Measurements from ENCODE around the gene SERTAD1. TPM values are rescaled to one million over a fixed set of nuclear protein-coding genes. Genes with fewer than 3 reads are reported as not detected.

The SERTAD1 gene
- total RNA-seq, 1 experiment from 2014 or later, result 8.6 TPM

DNA sequence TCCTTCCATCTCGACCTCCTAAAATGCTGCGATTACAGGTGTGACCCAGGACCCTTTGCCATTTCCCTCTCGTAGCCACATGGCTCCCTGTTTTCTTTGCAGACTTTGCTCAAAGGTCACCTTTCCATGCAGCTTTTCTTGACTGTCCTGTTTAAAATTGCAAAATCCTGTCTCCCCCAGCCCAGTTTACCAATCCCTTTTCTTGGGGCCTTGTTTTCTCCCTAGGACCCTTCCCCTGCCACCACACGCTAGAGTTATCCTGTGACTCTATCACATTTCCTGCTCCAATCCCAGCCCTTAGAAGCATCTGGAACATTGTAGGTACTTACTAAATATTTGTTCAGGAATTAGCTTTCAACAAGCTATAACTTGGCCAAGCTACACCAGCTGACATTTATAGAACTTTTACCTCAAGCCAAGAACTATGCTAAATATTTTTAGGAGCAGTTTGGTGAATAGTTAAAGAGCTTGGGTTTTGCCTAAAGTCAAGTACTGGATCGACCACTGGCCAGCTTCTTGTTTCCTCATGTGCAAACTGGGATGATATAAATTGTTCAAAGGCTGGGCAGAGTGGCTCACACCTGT lies 27.5 kb upstream of the SERTAD1 start:
- DNase-seq, result peak; percentile 69 to 77
- CTCF ChIA-PET, result interaction anchor here (0.6 to 2.7 kb wide), 10 partner anchors 10 to 150 kb away, joined by 3 to 34 read pairs (median 8); partner anchors contain the start of genes BLVRB, PRX and SERTAD1
- Mint-ChIP-seq H3K27me3 (ENCODE audit: insufficient read depth, unreplicated experiment) (no peaks in the 10 kb centered on the region), H3K4me1 (ENCODE audit: low read depth, unreplicated experiment) (peaks cover 17% of the 10 kb centered on the region), H3K4me3 (ENCODE audit: unreplicated experiment) (peak overlapping the region; percentile 55), H3K9me3 (ENCODE audit: unreplicated experiment) (no peaks in the 10 kb centered on the region), H3K36me3 (ENCODE audit: insufficient read depth, unreplicated experiment) (peaks cover 39% of the 10 kb centered on the region), H3K27ac (ENCODE audit: unreplicated experiment) (peak overlapping the region; percentile 84)
- H3K27me3 ChIP-seq (replicated peaks; ENCODE audit: control insufficient read depth, insufficient read depth, low read length), result no peaks in the 10 kb centered on the region
- H3K4me1 ChIP-seq, result peaks cover 18% of the 10 kb centered on the region
- intact Hi-C loops (cut with micrococcal nuclease; ENCODE audit: unreplicated experiment), result loop anchor here (1.0 kb wide), 1 partner anchor 11 kb away; no protein-coding TSS in a partner anchor
- no peak overlapping the region for H3K4me3 ChIP-seq (ENCODE audit: low read depth, low read length)
- TF ChIP-seq, protein P1, sequence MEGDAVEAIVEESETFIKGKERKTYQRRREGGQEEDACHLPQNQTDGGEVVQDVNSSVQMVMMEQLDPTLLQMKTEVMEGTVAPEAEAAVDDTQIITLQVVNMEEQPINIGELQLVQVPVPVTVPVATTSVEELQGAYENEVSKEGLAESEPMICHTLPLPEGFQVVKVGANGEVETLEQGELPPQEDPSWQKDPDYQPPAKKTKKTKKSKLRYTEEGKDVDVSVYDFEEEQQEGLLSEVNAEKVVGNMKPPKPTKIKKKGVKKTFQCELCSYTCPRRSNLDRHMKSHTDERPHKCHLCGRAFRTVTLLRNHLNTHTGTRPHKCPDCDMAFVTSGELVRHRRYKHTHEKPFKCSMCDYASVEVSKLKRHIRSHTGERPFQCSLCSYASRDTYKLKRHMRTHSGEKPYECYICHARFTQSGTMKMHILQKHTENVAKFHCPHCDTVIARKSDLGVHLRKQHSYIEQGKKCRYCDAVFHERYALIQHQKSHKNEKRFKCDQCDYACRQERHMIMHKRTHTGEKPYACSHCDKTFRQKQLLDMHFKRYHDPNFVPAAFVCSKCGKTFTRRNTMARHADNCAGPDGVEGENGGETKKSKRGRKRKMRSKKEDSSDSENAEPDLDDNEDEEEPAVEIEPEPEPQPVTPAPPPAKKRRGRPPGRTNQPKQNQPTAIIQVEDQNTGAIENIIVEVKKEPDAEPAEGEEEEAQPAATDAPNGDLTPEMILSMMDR (IDR thresholded peaks at IDR 0.05; ENCODE audit: insufficient read depth in 1 of 2, low read depth in 1 of 2, low read length in 1 of 2, severe bottlenecking in 1 of 2, unreplicated experiment in 1 of 2), result no peak
- BruUV-seq (replicated peaks), result no TSS peak
- H3K9me3 ChIP-seq, result no peaks in the 10 kb centered on the region
- POLR2A ChIA-PET, result interaction anchor here (0.5 to 2.1 kb wide), 12 partner anchors 8 to 343 kb away, joined by 3 to 26 read pairs (median 8); partner anchors contain the start of genes BLVRB, SERTAD1, SERTAD3 and SPTBN4
- peaks cover 3% of the 10 kb centered on the region for H3K36me3 ChIP-seq (ENCODE audit: control insufficient read depth, insufficient read depth, low read length)

DNA sequence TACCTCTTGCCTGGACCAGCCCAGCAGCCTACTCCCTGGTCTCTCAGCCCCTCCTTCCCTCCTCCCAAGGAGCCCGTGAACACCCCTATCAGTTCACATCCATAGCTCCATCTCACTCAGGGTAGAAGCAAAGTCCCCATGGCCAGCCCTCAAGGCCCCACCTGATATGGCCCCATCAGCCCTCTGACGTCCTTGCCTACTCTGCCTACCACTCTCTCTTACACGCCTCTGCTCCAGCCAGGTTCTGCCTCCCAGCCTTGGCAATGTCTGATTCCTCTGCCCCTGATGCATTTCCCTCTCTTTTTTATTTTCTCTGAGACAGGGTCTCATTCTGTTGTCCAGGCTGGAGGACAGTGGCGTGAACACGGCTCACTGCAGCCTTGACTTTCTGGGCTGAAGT lies 26.2 kb upstream of the SERTAD1 start:
- Histone ChIP-seq H3K9me3 (no peaks in the 10 kb centered on the region), H3K4me3 (ENCODE audit: low read depth, low read length) (no peak overlapping the region), H3K4me1 (peaks cover 18% of the 10 kb centered on the region), H3K36me3 (ENCODE audit: control insufficient read depth, insufficient read depth, low read length) (peaks cover 6% of the 10 kb centered on the region), H3K27me3 (replicated peaks; ENCODE audit: control insufficient read depth, insufficient read depth, low read length) (no peaks in the 10 kb centered on the region)
- peak overlapping the region; percentile 84 for H3K27ac Mint-ChIP-seq (ENCODE audit: unreplicated experiment)
- H3K4me1 Mint-ChIP-seq (ENCODE audit: low read depth, unreplicated experiment), result peaks cover 17% of the 10 kb centered on the region
- ChIA-PET POLR2A (interaction anchor here (2.1 kb wide), 1 partner anchor 12 kb away, joined by 26 read pairs; no protein-coding TSS in a partner anchor), CTCF (interaction anchor here (0.6 to 2.7 kb wide), 2 partner anchors 10 to 13 kb away, joined by 3 to 34 read pairs; partner anchors contain the start of gene BLVRB)
- H3K27me3 Mint-ChIP-seq (ENCODE audit: insufficient read depth, unreplicated experiment), result no peaks in the 10 kb centered on the region
- H3K9me3 Mint-ChIP-seq (ENCODE audit: unreplicated experiment), result no peaks in the 10 kb centered on the region
- TF ChIP-seq, protein P1 (IDR thresholded peaks at IDR 0.05; ENCODE audit: insufficient read depth in 1 of 2, low read depth in 1 of 2, low read length in 1 of 2, severe bottlenecking in 1 of 2, unreplicated experiment in 1 of 2), result no peak
- BruUV-seq (replicated peaks), result no TSS peak
- intact Hi-C loops (cut with micrococcal nuclease; ENCODE audit: unreplicated experiment), result no loop called here
- no peak for DNase-seq
- H3K4me3 Mint-ChIP-seq (ENCODE audit: unreplicated experiment), result no peak overlapping the region
- H3K36me3 Mint-ChIP-seq (ENCODE audit: insufficient read depth, unreplicated experiment), result peaks cover 30% of the 10 kb centered on the region

DNA sequence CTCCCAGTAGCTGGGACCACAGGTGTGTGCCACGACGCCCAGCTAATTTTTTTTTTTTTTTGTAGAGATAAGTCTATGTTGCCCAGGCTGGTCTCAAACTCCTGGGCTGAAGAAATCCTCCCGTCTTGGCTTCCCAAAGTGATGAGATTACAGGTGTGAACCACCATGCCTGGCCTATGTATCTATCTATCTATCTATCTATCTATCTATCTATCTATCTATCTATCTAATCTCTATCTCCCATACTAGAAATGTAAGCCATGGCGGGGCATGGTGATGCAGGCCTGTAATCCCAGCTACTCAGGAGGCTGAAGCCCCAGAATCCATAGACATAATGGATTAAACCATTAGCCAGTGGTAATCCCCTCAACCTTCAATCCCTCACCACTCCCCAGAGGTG lies 24.9 kb upstream of the SERTAD1 start:
- no peak for DNase-seq
- Histone ChIP-seq H3K27me3 (replicated peaks; ENCODE audit: control insufficient read depth, insufficient read depth, low read length) (no peaks in the 10 kb centered on the region), H3K4me1 (peaks cover 29% of the 10 kb centered on the region), H3K36me3 (ENCODE audit: control insufficient read depth, insufficient read depth, low read length) (peaks cover 6% of the 10 kb centered on the region), H3K9me3 (no peaks in the 10 kb centered on the region), H3K4me3 (ENCODE audit: low read depth, low read length) (no peak overlapping the region)
- POLR2A ChIA-PET, result no interaction called here
- intact Hi-C loops (cut with micrococcal nuclease; ENCODE audit: unreplicated experiment), result no loop called here
- no peak overlapping the region for H3K4me3 Mint-ChIP-seq (ENCODE audit: unreplicated experiment)
- no peak overlapping the region for H3K27ac Mint-ChIP-seq (ENCODE audit: unreplicated experiment)
- H3K4me1 Mint-ChIP-seq (ENCODE audit: low read depth, unreplicated experiment), result peaks cover 23% of the 10 kb centered on the region
- no peaks in the 10 kb centered on the region for H3K9me3 Mint-ChIP-seq (ENCODE audit: unreplicated experiment)
- CTCF ChIA-PET, result no interaction called here
- no TSS peak for BruUV-seq (replicated peaks)
- TF ChIP-seq, protein P1 (IDR thresholded peaks at IDR 0.05; ENCODE audit: insufficient read depth in 1 of 2, low read depth in 1 of 2, low read length in 1 of 2, severe bottlenecking in 1 of 2, unreplicated experiment in 1 of 2), result no peak
- H3K36me3 Mint-ChIP-seq (ENCODE audit: insufficient read depth, unreplicated experiment), result peaks cover 28% of the 10 kb centered on the region
- H3K27me3 Mint-ChIP-seq (ENCODE audit: insufficient read depth, unreplicated experiment), result no peaks in the 10 kb centered on the region

Data from Caco-2 (cell line).